ENCODE data around the gene EEIG1.

EEIG1 gene

DNA sequence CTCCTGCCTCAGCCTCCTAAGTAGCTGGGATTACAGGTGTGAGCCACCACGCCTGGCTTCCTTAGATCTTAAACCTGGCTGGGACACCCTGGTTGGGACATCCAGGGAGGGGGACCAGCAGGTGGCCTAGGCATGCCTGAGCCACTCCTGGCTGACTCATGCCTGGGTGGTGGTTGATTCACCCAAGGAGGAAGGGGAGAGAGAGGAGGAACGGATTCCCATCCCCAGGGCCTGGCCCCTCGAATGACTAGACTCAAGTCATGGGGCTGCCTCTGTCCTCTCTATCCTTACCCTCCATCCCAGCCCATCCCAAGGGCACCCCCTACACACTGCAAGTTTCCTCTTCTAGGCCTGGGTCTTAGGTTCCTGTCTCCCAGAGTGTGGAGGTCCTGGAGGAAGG lies 12.7 kb downstream of the EEIG1 start:
- Histone ChIP-seq H2AFZ (ENCODE audit: low read depth, low read length, severe bottlenecking) (no peak overlapping the region), H3K9ac (ENCODE audit: low read length) (peak overlapping the region; percentile 93; the same call in 1 of the 2 replicates), H4K20me1 (ENCODE audit: low read depth, low read length) (peaks cover under 1% of the 10 kb centered on the region; the same call in 1 of the 2 replicates), H3K27ac (ENCODE audit: low read depth, low read length) (peak overlapping the region; percentile 61), H3K4me2 (ENCODE audit: low read depth, low read length, poor library complexity, severe bottlenecking) (peak overlapping the region; percentile 92), H3K4me3 (ENCODE audit: insufficient read depth, low read length, poor library complexity, severe bottlenecking) (no peak overlapping the region), H3K79me2 (ENCODE audit: insufficient read depth, low read length) (peaks cover 98% of the 10 kb centered on the region), H3K27me3 (ENCODE audit: low read length) (no peaks in the 10 kb centered on the region), H3K36me3 (ENCODE audit: low read length) (no peaks in the 10 kb centered on the region), H3F3A (ENCODE audit: insufficient read depth) (peaks cover 30% of the 10 kb centered on the region), H3K9me2 (replicated peaks; ENCODE audit: insufficient read depth, low read length) (no peaks in the 10 kb centered on the region), H3K9me3 (ENCODE audit: insufficient read depth, low read length) (no peaks in the 10 kb centered on the region)
- TF ChIP-seq, protein P1, sequence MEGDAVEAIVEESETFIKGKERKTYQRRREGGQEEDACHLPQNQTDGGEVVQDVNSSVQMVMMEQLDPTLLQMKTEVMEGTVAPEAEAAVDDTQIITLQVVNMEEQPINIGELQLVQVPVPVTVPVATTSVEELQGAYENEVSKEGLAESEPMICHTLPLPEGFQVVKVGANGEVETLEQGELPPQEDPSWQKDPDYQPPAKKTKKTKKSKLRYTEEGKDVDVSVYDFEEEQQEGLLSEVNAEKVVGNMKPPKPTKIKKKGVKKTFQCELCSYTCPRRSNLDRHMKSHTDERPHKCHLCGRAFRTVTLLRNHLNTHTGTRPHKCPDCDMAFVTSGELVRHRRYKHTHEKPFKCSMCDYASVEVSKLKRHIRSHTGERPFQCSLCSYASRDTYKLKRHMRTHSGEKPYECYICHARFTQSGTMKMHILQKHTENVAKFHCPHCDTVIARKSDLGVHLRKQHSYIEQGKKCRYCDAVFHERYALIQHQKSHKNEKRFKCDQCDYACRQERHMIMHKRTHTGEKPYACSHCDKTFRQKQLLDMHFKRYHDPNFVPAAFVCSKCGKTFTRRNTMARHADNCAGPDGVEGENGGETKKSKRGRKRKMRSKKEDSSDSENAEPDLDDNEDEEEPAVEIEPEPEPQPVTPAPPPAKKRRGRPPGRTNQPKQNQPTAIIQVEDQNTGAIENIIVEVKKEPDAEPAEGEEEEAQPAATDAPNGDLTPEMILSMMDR (IDR thresholded peaks at IDR 0.05; ENCODE audit: insufficient read depth, low read length, poor library complexity, severe bottlenecking): no peak
- no peak for TF ChIP-seq EZH2phosphoT487 (conservative IDR thresholded peaks at IDR 0.05; ENCODE audit: low read length)

DNA sequence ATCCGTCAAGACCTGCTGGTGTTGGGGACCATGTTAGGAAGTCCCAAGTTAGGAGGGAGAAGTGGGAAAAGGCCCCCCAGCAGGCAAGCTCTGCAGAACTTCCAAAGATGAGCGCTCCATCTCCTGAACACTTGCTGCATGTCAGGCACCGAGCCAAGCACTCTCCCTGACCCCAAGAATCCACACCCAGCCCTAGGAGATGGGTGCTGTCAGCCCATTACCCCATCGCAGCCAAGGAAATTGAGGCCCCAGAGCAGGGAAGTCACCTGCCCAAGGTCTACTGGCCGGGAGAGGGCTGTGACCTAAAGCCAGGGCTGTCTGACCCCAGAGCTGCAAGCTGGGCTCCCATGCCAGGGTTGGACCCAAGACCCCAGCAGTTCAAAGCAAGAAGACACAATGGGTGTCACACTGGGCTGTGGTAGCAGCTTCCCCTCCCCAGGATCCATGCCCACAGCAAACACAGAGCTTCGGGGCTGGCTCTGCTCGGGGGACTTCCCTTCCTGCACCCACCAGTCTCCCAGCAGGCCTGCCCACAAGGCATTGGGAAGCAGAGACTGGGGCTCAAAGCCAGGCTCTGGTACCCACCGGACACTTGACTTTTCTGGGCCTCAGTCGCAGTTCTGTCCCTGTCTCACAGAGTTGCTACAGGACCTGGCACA lies 13.5 kb downstream of the EEIG1 start:
- H3K4me2 ChIP-seq (ENCODE audit: low read depth, low read length, poor library complexity, severe bottlenecking): peak overlapping the region; percentile 92

GRCh38 chr9:127966416-127967150 lies 14.2 kb downstream of the EEIG1 start:
- peaks cover 12% of the 10 kb centered on the region; the same call in 1 of the 2 replicates for H4K20me1 ChIP-seq (ENCODE audit: low read depth, low read length)
- no peak overlapping the region for H2AFZ ChIP-seq (ENCODE audit: low read depth, low read length, severe bottlenecking)
- no peaks in the 10 kb centered on the region for H3K9me3 ChIP-seq (ENCODE audit: insufficient read depth, low read length)
- no peaks in the 10 kb centered on the region for H3K36me3 ChIP-seq (ENCODE audit: low read length)
- H3F3A ChIP-seq (ENCODE audit: insufficient read depth): peaks cover 16% of the 10 kb centered on the region
- H3K27me3 ChIP-seq (ENCODE audit: low read length): no peaks in the 10 kb centered on the region
- H3K79me2 ChIP-seq (ENCODE audit: insufficient read depth, low read length): peaks cover 98% of the 10 kb centered on the region
- H3K9ac ChIP-seq (ENCODE audit: low read length): peak overlapping the region; percentile 32
- H3K4me3 ChIP-seq (ENCODE audit: insufficient read depth, low read length, poor library complexity, severe bottlenecking): no peak overlapping the region
- H3K27ac ChIP-seq (ENCODE audit: low read depth, low read length): peak overlapping the region; percentile 61
- no peaks in the 10 kb centered on the region for H3K9me2 ChIP-seq (replicated peaks; ENCODE audit: insufficient read depth, low read length)
- TF ChIP-seq EZH2phosphoT487 (conservative IDR thresholded peaks at IDR 0.05; ENCODE audit: low read length): no peak
- TF ChIP-seq, protein P1 (IDR thresholded peaks at IDR 0.05; ENCODE audit: insufficient read depth, low read length, poor library complexity, severe bottlenecking): no peak
- H3K4me2 ChIP-seq (ENCODE audit: low read depth, low read length, poor library complexity, severe bottlenecking): peak overlapping the region; percentile 92

More for the DNA sequence above, 13.5 kb downstream of the EEIG1 start:
- H3K9me3 ChIP-seq (ENCODE audit: insufficient read depth, low read length): no peaks in the 10 kb centered on the region
- H3K79me2 ChIP-seq (ENCODE audit: insufficient read depth, low read length): peaks cover 98% of the 10 kb centered on the region
- H3K9me2 ChIP-seq (replicated peaks; ENCODE audit: insufficient read depth, low read length): no peaks in the 10 kb centered on the region
- H3K9ac ChIP-seq (ENCODE audit: low read length): peak overlapping the region; percentile 32; the same call in 1 of the 2 replicates
- no peak overlapping the region for H2AFZ ChIP-seq (ENCODE audit: low read depth, low read length, severe bottlenecking)
- no peak overlapping the region for H3K4me3 ChIP-seq (ENCODE audit: insufficient read depth, low read length, poor library complexity, severe bottlenecking)
- peaks cover 8% of the 10 kb centered on the region; the same call in 1 of the 2 replicates for H4K20me1 ChIP-seq (ENCODE audit: low read depth, low read length)
- peaks cover 23% of the 10 kb centered on the region for H3F3A ChIP-seq (ENCODE audit: insufficient read depth)
- peak overlapping the region; percentile 61 for H3K27ac ChIP-seq (ENCODE audit: low read depth, low read length)
- no peak for TF ChIP-seq EZH2phosphoT487 (conservative IDR thresholded peaks at IDR 0.05; ENCODE audit: low read length)
- TF ChIP-seq, protein P1 (IDR thresholded peaks at IDR 0.05; ENCODE audit: insufficient read depth, low read length, poor library complexity, severe bottlenecking): no peak
- H3K27me3 ChIP-seq (ENCODE audit: low read length): no peaks in the 10 kb centered on the region
- H3K36me3 ChIP-seq (ENCODE audit: low read length): no peaks in the 10 kb centered on the region

Measured in SU-DHL-6 (cell line).